Astrocyte (in vitro differentiated cells and primary cell): ENCODE measurements around the gene TAF1B.

Experiments
- EZH2 ChIP-seq: IDR thresholded peaks from 2 replicates; pipeline ENCODE4 v1.6.1; 2012; ENCODE audit warnings: mild to moderate bottlenecking, low read length, inconsistent platforms; ENCODE audit not compliant: insufficient read depth
- TF ChIP-seq, protein P1 (sequence below): IDR thresholded peaks from 2 replicates; pipeline ENCODE4 v1.5.1; 2011; ENCODE audit warnings: low read depth, mild to moderate bottlenecking, inconsistent platforms, low read length, moderate library complexity; ENCODE audit not compliant: insufficient read depth

DNA sequence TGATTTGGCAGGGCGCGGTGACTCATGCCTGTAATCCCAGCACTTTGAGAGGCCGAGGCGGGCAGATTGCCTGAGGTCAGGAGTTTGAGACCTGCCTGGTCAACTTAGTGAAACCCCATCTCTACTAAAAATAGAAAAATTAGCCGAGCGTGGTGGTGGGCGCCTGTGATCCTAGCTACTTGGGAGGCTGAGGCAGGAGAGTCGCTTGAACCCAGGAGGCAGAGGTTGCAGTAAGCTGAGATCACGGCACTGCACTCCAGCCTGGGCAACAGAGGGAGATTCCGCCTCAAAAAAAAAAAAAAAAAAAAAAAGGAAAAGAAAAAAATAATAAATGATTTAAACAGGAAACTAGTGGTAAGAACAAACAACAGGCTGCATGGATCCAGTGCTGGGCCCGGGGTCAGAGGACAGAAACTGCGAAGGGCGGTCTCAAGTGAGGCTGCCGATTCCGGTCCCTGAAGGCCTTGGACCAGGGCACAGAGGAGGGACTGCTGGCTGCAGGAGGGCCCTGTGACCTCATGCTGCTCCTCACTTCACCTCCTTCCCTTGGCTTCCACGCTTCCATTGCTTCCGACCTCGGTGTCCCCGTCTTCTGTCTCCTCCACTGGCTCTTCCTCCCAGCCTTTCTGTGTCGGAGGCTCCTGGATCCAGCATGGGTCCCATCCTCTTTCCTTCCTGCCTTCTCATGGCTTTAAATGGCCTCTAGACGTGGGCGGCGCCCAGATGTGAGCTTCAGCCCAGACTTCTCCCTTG, 106.1 kb downstream of the TAF1B start:
- TF ChIP-seq, protein P1, sequence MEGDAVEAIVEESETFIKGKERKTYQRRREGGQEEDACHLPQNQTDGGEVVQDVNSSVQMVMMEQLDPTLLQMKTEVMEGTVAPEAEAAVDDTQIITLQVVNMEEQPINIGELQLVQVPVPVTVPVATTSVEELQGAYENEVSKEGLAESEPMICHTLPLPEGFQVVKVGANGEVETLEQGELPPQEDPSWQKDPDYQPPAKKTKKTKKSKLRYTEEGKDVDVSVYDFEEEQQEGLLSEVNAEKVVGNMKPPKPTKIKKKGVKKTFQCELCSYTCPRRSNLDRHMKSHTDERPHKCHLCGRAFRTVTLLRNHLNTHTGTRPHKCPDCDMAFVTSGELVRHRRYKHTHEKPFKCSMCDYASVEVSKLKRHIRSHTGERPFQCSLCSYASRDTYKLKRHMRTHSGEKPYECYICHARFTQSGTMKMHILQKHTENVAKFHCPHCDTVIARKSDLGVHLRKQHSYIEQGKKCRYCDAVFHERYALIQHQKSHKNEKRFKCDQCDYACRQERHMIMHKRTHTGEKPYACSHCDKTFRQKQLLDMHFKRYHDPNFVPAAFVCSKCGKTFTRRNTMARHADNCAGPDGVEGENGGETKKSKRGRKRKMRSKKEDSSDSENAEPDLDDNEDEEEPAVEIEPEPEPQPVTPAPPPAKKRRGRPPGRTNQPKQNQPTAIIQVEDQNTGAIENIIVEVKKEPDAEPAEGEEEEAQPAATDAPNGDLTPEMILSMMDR: no peak
- no peak for TF ChIP-seq EZH2
